HG02642 (cell line): ENCODE data around the gene RALB.
"Not testable (repeated sequence)": the region's sequence is repeated elsewhere in the genome, so short reads cannot be mapped to it uniquely, and the experiment has no call there.

Experiments used
- ATAC-seq: cut with Tn5 transposase; IDR thresholded peaks from one replicate; pipeline ENCODE4 v1.9.1; 2021; ENCODE audit warnings: mild to moderate bottlenecking; ENCODE audit not compliant: unreplicated experiment, poor library complexity

Gene RALB

DNA sequence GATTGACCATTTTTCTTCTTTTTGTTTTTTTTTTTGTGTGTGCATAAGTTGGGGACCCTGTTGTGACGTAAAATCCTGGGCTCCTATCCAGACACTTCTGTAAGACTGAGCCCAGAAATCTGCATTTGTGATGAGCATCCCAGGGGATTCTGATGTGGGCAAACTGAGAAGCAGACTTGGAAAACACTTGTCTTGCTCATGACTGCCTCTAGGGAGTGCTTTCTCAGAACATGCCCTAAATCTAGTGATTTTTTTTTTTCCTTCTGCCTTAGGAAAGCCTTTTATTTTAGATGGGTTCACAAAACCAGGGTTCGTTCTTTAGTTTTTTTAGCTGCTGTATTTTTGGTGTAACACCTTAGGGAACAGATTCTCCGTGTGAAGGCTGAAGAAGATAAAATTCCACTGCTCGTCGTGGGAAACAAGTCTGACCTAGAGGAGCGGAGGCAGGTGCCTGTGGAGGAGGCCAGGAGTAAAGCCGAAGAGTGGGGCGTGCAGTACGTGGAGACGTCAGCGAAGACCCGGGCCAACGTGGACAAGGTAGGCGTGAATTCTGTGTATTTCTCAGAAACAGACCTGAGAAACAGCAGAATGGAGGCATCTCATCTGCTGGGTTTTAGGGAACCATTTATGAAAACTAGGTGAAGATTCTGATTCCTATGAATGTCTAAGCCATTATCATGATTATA is 36.7 kb downstream of the RALB start:
- ATAC-seq, result no peak

DNA sequence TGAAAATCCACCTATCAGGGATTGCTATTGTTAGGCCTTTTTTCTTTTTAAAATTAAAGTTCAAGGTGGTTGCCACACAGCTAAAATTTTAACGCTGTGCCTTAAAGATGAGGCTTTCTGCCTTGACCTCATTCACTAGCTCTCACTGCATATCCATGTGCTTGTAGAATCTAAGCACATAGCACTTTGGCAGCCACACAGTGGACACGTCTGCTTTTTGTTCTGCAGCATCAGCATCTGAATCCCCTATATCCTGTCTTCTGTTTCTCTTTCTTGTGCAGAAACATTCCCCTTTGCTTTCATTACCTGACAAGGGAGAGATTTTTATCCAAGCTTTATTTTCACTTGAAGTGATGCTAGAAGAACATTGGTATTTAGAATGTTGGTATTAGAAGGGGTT is 38.1 kb downstream of the RALB start:
- no peak for ATAC-seq

DNA sequence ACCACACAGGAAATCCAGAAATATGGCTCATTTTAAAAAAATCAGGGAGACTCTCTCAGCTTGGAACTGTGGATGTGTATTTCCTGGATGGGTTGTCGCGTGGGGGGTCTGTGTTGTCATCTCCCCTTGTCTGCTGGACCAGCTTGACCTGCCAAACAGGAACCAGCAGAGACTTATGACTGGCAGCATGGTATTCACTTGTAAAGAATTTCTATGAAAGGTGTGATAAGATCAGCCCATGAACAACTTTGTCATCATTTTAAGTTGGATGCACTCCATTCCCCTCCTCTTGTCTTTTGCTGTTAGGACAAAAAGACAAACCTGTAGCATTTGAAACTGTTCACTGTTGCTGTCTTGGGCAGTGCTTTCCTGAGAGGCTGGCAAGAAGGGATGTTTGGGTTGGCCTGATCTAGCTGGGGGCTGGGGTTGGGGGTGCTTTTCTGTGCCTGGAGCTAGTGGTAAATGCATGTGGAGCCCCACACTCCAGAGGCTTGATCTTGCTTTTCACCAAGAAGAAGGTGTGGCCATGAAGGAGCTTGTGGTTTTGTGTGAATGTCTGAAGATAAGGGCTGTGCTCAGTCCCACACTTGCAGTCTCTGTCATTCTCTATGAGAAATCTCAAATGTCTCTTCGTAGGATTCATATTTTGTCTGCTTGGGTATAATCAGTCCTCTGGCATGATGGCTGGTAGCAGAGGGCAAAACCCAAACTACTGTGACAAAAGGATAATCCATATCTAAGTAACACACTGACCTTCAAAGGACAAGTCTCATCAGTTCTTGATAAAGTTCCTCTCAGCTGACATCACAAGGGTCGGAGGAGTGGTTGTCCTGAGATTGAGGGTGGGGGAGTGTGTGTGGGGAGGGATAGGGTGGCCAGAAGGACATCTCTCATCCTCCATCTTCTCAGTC is 39.0 kb downstream of the RALB start:
- no peak for ATAC-seq

DNA sequence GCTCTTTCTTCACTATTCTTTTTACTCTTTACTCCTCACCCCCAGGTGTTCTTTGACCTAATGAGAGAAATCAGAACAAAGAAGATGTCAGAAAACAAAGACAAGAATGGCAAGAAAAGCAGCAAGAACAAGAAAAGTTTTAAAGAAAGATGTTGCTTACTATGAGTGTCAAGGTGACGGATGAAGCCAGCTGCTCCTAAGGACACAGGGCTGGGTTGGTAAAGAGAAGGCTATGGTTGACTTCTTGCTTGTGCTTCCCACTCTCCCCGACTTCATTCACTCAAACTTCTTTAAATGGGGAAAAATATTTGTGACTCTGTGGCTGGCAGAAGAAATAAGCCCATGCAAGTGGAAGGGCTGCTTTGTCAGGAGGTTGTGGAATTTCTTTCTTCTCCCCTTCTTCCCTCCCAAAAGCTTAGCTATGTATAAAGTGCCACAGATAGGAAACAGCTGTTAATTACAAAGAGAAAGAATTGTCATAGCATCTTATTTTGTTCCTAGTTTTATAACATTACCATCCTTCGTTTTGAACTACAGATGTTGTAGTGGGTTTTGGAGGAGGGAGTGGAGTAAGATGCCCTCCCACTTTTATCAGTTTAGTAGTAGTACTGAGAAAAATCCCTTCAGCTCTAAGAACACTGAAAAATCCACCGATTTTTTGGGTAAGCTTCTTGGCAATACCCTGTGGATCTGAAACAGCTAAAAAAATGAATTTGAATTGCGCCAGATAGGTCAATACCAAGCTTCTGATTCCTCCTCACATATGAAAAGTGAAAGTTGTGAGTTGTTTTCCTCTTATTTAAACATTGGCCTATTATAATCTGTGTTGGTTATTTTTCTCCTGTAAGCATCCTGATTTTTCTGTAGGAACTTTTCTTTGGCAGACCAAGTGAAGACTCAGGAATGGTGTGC is 40.7 kb downstream of the RALB start:
- peak; percentile 21 for ATAC-seq

DNA sequence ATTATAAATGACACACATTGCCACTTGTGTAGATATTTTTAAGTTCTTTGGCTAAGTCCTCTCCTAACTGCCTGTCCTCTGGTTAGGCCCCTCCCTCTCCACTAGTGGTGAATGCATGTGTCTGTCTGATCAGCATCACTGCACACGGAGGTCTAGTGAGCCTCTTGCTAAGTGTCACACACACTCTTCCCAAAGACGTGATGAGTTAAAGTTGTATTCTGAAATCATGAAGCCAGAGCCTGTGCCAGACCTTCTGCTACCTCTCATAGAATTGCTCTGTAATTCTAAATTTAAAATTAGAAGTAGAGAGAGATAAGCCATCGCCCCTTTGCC is 41.3 kb downstream of the RALB start:
- peak; percentile 89 for ATAC-seq

DNA sequence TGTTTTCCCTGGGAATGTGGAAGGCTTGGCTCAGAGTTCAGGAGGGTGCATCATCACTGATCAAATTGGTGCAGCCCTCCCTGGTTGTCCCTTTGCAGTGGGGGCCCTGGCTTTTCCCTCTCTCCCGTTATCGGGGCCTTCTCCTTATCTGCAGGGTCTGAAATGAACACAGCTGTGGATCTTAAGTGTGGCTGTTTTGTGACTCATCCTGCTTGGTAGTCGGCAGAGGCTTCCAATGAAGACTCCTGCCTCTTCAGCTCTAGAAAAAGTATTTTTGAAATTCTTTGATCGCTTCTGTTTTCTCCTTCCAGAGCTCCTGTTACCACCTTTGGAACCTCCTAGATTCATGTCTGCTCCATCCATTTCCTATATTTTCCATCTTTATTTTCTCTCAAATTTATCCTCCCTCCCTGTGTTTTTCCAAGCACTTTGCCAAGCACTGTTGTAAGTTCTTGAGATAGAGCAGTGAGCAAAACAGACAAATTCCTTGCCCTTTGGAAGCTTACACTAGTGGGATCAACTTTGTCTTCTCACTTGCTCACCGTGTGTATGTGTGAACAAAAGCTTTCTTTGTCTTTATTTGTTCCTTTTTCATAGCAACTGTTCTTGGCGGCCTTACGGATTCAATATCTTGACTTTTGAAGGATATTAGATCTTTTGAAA is 45.7 kb downstream of the RALB start:
- no peak for ATAC-seq

DNA sequence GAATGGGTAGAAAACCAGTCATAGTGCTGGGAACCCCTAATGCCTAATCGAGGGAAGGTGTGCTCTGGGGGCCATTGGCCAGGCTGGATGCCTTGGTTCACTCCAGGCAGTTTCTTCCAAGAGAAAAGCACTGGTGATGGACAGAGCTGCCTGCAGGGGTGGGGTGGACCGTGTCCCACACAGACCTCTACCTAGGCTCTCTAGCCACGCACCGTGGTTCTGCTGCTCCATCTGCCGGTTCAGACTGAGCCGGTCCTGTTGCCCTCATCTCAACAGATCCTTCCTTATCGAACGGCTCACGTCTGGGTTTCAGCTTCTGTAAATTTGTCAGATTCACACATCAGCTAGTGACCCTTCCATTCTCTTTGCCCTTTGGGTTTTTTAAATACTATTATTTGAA is 46.4 kb downstream of the RALB start:
- ATAC-seq, result no peak

DNA sequence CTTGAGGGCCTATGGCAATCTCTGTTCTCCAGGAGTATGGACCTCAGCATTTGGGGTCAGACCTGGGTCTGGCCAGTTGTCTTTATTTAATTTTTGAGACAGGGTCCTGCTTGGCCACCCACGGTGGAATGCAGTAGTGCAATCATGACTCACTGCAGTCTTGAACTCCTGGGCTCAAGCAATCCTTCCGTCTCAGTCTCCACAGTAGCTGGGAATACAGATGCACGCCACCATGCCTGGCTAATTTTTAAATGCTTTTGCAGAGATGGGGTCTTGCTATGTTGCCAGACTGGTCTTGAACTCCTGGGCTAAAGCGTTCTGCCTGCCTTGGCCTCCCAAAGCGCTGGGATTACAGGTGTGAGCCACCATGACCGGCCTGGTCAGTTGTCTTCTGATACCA is 46.9 kb downstream of the RALB start:
- ATAC-seq, result no peak

DNA sequence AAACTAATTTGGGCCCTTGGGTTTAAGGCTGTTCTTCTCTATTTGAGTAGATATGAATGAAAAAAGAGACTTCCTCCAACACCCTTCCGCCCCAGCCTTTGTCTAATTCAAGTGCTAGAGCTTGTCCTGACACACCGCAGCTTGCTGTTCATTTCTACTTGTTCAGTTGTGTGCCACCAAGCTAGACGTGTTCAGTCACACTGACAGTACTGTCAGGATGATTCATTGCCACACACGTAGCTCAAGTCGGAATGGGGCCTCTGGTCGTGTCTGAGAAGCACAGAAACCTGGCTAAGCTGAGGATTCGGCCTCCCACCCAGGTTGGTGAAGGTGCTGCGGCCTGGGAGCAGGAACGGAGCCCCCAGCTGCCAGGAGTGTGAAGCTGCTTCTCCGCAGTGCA is 47.7 kb downstream of the RALB start:
- no peak for ATAC-seq

DNA sequence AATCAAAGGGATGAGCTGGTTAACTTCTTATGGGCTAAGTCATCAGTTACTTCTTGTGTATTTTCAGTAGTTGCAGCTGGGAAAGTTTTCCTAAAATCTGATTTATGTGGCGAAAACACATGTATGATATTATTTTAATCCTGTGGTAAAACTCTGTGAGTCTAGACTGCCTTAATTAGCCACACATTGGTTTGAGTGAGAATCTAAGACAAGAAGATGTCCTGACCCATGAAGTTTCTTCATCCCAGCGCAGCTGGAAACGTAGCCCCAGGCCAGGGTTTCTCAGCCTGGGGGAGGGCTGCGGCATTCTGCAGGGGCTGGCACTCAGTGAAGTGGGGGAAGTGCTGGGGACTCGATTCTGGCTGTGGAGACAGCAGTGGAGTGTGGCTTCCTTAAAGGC is 48.6 kb downstream of the RALB start:
- ATAC-seq, result no peak

DNA sequence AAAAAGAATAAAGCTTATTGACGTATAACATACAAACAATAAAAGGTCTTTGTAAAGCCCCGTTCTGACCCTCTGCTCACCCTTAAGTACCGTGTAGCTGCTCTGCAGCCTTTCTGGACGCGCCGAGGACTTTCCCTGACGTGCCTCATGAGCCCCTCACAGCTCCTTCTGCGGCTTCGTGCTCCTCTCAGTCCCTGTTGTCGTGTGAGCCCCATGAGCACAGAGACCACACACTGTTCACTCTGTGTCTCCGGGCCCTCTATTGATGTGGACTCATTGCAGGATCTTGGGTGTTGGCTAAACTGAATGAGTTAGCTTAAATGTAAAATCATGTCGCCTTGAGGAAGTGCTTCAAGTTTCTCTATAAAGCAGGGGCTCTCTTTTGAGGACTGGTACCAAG is 49.6 kb downstream of the RALB start:
- no peak for ATAC-seq

DNA sequence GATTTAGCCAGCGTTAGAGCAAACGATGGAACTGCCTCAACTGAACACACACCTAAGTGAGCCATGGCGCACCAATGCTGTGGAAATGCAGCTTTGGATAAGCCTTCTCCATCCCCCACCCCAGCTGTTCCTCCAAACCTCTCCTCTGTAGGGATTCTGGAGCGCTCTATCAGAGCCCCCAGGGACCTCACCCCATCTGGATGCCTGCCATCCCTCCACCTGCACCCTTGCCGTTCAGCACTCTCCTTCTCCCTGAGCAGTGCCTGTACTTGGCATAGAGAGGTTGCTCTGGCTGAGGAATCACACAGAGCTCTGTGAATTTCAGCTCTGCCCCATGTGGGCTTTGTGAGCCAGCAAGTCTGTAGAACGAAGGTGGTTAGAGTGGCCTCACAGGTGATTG is 50.5 kb downstream of the RALB start:
- ATAC-seq, result no peak

DNA sequence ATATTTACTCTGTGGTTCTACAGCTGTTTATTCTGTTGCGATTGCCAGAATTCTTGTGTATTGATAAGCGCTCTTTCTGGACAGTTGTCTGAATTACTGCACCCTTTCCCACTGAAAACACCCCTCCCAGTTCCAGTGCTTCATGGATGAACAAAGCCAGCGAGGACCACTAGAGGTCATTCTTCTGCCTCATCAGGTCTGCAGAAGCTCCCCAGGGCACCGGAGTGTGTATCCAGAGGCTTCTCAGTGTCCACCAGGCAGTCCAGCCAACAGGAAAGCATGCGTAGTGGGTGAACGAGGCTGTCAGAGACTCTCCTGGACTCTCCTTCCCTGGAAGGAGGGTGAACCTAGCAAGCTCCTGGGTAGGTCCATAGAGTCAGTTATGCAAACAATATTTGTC is 52.6 kb downstream of the RALB start:
- ATAC-seq, result no peak

DNA sequence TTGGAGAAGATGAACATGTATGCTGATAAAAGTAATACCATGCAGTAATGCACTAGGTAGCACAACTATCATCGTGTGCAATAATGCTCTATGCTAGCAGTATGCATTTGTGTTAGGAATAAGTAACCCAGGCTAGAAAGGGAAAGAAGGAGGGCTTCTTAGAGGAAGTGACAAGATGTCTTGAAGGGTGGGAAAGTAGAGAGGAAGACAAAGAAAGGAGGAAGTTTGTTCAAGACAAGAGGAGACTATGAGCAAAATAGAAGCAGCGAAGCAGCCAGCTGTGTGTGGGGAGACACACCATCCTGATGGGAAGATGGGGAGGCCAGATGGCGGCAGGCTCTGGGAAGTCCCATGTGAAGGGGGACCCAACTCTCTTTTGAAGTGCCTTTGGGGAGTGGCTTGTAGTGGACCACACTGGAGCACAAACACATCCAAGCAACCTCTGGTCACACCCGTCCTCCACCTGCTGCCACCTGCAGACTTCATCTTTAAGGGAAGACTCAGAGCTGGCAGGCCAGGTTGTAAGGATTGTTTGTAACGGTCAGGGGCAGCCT is 53.4 kb downstream of the RALB start:
- ATAC-seq, result no peak

DNA sequence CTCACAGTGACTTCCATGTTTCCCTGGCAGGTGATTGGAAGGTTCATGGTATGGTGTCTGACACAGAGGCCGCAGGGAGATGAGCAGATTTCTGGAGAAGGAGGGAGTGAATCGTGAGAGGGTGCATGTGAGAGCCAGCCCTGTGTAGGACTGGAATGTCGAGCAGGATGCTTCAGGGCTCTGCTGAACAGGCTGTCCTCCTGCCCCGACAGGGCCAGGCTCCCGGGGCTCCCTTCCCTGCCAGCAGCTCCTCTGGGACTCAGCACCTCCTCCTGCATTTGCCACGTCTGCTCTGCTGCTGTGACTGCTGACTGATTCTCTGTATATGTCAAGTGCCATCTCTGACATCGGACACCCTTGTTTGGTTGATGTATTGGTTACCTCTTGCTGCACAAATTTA is 54.8 kb downstream of the RALB start:
- no peak for ATAC-seq

DNA sequence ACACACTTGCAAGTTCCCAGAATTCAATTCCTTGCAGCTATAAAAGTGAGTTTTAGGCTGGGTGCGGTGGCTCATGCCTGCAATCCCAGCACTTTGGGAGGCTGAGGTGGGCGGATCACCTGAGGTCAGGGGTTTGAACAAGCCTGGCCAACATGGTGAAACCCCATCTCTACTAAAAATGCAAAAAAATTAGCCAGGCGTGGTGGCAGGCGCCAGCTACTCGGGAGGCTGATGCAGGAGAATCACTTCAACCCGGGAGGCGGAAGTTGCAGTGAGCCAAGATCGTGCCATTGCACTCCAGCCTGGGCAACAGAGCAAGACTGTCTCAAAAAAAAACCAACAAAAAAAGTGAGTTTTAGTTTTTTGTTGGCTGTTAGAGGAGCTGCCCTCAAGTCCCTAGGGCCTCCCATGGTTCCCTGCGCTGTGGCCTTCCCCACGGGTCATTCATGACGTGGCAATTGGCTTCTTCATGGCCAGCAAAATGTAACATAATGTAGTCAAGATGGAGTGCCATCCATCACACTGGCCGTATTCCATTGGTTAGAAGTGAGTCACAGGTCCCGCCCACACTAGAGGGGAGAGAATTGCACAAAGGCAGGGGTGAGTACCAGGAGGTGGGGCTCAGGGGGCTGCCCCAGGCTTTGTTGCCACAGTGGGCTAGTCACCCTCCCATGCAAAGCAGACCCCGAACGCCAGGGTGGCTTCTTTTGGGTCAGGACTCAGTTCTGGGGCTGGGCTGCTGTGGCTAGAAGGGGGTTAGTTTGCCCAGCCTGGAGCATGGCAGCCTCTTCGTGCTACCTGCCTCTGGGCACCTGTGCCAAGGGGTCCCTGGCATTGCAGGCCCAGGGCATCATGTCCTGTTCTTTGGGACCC is 55.6 kb downstream of the RALB start:
- ATAC-seq, result no peak

DNA sequence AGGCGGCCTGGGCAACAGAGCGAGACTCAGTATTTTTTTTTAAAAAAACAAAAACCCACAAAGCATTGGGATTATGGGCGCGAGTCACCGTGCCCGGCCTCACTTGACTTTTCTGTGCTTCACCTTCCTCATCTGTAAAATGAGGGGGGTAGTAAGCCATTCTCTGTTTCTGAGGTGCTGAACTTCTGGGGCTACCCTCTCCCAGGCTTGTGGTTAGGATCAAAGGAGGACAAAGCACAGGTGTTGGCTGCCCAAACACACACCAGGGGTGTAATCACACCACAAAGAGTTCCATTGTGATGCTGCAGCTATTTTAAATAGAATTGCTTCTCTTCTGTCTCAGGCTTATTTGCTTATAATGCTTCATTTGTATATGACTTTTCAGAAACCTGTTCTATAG is 57.5 kb downstream of the RALB start:
- ATAC-seq, result peak; percentile 61

DNA sequence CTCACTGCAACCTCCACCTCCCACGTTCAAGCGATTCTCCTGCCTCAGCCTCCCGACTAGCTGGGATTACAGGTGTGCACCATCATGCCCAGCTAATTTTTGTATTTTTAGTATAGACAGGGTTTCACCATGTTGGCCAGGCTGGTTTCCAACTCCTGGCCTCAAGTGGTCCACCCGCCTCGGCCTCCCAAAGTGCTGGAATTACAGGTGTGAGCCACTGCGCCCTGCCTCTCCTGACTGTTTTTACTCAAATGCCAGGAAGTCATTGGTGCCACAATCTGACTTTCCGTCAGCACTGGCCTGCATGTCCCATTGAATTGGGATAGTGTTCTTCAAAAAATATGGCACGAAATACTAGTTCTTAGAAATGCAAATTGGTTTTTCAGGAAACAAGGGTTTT is 58.2 kb downstream of the RALB start:
- not testable (repeated sequence) for ATAC-seq

DNA sequence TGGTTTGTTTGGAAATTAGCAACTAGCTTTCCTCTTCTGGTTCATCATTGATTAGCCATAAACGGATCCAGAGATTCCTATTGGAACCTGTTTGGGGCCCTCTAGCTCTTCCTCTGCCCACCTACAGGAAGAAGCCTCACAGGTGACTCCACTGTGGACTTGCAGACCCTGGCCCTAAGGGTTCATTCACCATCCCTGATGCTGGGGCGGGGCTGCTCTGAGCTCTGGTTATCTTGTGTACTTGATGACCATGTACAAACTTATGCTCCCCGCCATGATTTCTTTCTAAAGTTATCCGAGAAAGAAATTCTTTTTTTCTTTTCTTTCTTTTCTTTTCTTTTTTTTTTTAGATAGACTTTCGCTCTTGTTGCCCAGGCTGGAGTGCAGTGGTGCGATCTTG is 59.4 kb downstream of the RALB start:
- ATAC-seq, result no peak
